Measurements from ENCODE around the gene STRN3. TPM values are rescaled to one million over a fixed set of nuclear protein-coding genes. Genes with fewer than 3 reads are reported as not detected.
A peak's percentile ranks its signal among the peaks of the same experiment; 100 is the strongest.
"Not testable (repeated sequence)": the region's sequence is repeated elsewhere in the genome, so short reads cannot be mapped to it uniquely, and the experiment has no call there.

Gene STRN3
- total RNA-seq, 2 donors from 2014 or later = 22.5 to 25.9 TPM

DNA sequence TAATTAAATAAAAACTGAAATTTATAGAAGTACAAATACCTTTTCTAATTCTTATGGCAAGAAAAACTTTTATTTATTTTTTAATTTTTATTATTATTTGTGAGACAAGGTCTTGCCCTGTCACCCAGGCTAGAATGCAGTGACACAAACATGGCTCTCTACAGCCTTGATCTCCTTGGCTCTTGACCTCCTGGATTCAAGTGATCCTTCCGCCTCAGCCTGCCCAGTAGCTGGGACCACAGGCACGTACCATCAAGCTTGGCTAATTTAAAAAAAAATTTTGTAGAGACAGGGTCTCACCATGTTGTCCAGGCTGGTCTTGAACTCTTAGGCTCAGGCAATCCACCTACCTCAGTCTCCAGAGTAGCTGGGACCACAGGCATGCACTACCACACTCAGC lies 104.4 kb downstream of the STRN3 start:
- no peaks in the 10 kb centered on the region for H3K36me3 Mint-ChIP-seq
- no peak for ATAC-seq

DNA sequence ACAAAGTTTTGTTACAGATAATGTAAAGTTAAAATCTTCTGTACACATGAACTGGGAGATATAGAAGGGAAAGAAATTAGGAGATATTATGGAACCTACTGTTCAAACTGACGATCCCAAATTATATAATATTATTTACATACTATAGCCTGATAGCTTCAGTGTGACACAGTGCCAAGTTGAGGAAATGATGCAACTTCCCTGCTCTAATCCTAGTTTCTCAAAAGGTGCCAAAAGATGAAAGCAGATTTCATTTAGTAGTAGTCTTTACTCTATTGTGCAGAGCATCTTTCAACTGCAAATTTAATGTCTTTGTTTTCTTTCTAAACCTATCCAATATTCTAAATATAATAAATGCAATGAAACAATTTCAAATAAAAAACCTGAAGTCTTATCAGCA lies 104.9 kb downstream of the STRN3 start:
- Mint-ChIP-seq H3K36me3 (no peaks in the 10 kb centered on the region), H3K9me3 (no peaks in the 10 kb centered on the region), H3K27ac (no peak overlapping the region)
- DNase-seq (ENCODE audit: low spot score in 2 of 2) (no peak), ATAC-seq (no peak)

More for the DNA sequence above, 104.4 kb downstream of the STRN3 start:
- H3K9me3 Mint-ChIP-seq = no peaks in the 10 kb centered on the region
- DNase-seq (ENCODE audit: low spot score in 2 of 2) = no peak
- H3K27ac Mint-ChIP-seq = no peak overlapping the region

DNA sequence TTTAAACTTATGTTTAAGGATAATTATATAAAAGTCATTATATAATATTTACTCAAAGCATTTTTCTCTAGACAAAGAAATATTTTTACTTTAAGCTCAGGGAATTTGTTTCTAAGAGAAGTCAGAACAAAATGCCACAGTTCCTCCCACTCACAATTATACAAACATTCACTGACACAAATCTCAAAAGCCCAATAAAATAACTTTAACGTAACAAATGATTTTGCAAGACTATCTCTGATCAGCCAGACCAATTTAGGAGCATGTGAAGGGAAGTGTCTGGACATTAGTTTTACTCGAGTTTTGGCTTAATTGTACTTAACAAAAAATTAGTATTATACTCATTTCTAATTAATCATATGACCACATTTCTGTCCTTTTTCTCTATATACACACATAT lies 110.6 kb downstream of the STRN3 start:
- Mint-ChIP-seq H3K27ac (no peak overlapping the region), H3K9me3 (no peaks in the 10 kb centered on the region), H3K36me3 (no peaks in the 10 kb centered on the region)
- DNase-seq (ENCODE audit: low spot score in 2 of 2) = no peak
- ATAC-seq = no peak

DNA sequence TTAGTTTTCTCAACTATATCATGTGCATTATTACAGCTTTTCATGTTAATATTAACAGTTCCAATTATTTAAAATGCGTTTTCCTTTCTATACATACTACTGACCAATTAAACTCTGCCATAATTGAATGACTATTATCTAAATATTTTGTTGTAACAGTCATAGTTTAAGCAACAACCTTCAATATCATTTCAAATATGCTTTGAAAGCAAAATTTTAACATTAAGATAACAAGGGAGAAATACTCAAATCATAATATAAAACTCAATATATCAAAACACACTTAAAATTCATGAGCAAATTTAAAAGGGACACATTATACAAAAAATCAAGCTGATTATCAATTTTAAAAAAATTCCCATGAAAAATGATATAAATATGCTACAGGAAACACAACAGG lies 111.4 kb downstream of the STRN3 start:
- Mint-ChIP-seq H3K27ac (no peak overlapping the region), H3K36me3 (no peaks in the 10 kb centered on the region), H3K9me3 (no peaks in the 10 kb centered on the region)
- ATAC-seq (no peak), DNase-seq (ENCODE audit: low spot score in 2 of 2) (no peak)

DNA sequence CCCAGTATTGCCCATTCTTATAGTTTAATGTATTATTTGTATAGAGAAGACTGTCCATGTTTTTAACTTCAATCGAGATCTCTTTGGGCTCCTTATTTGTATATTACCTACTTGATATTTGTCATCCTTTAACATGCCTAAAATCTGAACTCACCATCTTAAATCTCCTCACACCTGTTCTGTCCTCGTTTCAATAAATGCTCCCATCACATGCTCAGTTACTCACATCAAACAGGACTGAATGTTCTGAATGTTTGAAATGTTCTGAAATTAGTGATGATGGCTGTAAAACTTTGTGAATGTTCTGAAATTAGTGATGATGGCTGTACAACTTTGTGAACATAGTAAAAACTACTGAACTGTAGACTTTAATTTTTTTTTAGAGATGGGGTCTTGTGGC lies 117.4 kb downstream of the STRN3 start:
- Mint-ChIP-seq H3K9me3 (no peaks in the 10 kb centered on the region), H3K27ac (no peak overlapping the region), H3K36me3 (no peaks in the 10 kb centered on the region)
- ATAC-seq (no peak), DNase-seq (ENCODE audit: low spot score in 2 of 2) (no peak)

DNA sequence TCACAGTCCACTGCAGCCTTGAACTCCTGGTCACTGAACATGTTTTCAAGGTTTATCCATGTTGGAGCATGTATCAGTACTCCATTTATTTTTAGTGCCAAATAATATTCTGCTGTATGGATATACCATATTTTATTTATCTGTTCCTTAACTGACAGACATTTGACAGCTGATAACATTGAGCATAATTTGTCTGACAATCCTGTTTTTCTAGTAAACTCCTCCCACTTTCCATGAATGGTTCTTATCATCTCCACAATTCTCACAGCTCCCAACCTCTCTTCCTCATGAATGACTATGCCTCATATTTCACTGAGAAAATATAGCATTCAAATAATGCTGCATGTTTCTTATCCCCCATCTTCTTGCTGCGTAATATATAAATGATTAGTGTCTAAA lies 118.5 kb downstream of the STRN3 start:
- Mint-ChIP-seq H3K9me3 (no peaks in the 10 kb centered on the region), H3K27ac (no peak overlapping the region), H3K36me3 (no peaks in the 10 kb centered on the region)
- DNase-seq (ENCODE audit: low spot score in 2 of 2) = no peak
- ATAC-seq = no peak

GRCh38 chr14:30906752-30907658 lies 119.2 kb downstream of the STRN3 start:
- DNase-seq (ENCODE audit: low spot score in 2 of 2) (no peak), ATAC-seq (no peak)
- Mint-ChIP-seq H3K36me3 (no peaks in the 10 kb centered on the region), H3K27ac (no peak overlapping the region), H3K9me3 (no peaks in the 10 kb centered on the region)

- H3K9me3 Mint-ChIP-seq = no peaks in the 10 kb centered on the region
- DNase-seq (ENCODE audit: low spot score in 2 of 2) (no peak), ATAC-seq (no peak)
- no peaks in the 10 kb centered on the region for H3K36me3 Mint-ChIP-seq
- H3K27ac Mint-ChIP-seq = peak overlapping the region in 1 of 2 donors; percentile 12
Observed at GRCh38 chr14:30903285-30904124, 122.7 kb downstream of the STRN3 start.

- H3K27ac Mint-ChIP-seq; H3K36me3 Mint-ChIP-seq; ATAC-seq; DNase-seq (ENCODE audit: low spot score in 2 of 2); H3K9me3 Mint-ChIP-seq: not testable (repeated sequence)
Observed at GRCh38 chr14:30897121-30897520, 129.1 kb downstream of the STRN3 start.

DNA sequence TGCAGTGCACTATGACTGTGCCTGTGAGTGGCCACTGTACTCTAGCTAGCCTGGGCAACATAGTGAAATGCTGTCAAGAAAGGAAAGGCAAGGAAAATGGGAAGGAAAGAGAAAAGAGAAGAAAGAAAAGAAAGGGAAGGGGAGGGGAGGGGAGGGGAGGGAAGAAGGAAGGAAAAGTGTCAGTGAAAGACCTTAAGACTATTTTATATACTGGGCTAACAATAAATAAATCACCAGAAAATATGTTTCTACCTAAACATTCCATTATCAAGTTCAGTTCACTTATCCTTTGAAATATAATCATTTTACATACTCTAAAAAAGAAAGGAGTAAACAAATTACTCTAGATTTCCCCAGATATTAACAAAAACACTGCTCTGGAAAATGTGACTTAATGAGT lies 129.7 kb downstream of the STRN3 start:
- ATAC-seq (no peak), DNase-seq (ENCODE audit: low spot score in 2 of 2) (no peak)
- no peaks in the 10 kb centered on the region for H3K36me3 Mint-ChIP-seq
- no peaks in the 10 kb centered on the region for H3K9me3 Mint-ChIP-seq
- peak overlapping the region; percentile 36 to 65 for H3K27ac Mint-ChIP-seq

DNA sequence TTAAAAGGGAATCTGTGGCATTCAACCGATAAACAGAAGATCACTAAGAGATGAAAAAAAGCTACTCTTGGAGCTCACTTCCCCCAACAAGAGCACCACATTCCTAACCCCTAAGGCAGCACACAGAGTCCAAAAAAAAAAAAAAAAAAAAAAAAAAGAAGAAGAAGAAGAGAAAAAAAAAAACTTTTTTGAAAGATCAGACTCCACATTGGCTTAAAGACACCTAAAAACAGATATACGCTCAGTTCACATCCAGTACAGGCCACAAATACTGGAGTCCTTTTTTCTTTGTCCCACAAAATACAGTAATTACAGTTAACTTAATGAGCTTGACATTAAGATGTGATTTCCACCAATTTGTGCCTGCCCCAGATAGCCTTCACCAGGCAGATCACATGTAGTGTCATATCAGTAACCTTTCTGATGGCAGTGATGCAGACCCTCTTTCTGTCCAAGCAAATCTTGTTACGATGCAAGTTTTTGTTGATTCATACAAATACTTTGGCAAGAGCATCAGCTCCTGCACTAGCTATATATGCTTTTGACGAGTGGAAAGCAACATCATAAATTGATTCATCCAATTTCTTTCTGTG lies 131.2 kb downstream of the STRN3 start:
- Mint-ChIP-seq H3K9me3 (no peaks in the 10 kb centered on the region), H3K27ac (no peak overlapping the region), H3K36me3 (no peaks in the 10 kb centered on the region)
- ATAC-seq (no peak), DNase-seq (ENCODE audit: low spot score in 2 of 2) (no peak)

DNA sequence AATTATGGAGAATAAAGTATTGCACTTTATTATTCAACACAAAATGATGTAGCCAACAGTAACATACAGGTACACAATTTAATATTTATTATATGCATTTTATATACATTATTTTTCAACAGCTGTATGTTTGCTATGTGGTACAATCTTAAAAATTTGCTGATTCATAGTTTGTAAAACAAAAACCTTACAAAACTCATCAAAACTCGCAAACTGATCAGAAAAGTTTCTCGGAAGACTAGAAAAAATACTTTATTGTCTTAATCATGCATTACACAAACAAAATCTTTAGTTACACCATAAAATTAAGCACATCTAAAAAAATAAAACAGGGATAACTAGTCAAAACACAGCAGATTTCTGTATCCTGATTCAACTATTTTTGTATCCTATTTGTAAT lies 132.4 kb downstream of the STRN3 start:
- ATAC-seq (no peak), DNase-seq (ENCODE audit: low spot score in 2 of 2) (no peak)
- H3K9me3 Mint-ChIP-seq = no peaks in the 10 kb centered on the region
- H3K27ac Mint-ChIP-seq = no peak overlapping the region
- no peaks in the 10 kb centered on the region for H3K36me3 Mint-ChIP-seq

DNA sequence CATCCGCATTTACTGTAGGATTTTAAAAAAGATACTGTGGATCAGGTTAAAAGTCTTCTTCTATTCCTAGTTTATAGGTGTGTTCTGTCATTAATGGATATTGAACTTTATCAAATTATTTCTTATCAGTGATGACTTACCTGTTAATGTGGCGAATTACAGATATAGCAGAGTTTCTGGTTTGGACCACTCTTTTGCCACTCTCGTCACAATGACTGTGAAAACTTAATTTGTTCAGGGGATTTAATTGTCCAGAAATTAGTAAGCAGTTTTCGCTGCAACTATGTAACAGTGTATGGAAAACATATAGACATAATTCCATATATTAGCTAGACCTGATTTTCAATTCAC lies 137.0 kb downstream of the STRN3 start:
- ATAC-seq = no peak
- H3K36me3 Mint-ChIP-seq = no peaks in the 10 kb centered on the region
- no peaks in the 10 kb centered on the region for H3K9me3 Mint-ChIP-seq
- no peak for DNase-seq (ENCODE audit: low spot score in 2 of 2)
- H3K27ac Mint-ChIP-seq = no peak overlapping the region

DNA sequence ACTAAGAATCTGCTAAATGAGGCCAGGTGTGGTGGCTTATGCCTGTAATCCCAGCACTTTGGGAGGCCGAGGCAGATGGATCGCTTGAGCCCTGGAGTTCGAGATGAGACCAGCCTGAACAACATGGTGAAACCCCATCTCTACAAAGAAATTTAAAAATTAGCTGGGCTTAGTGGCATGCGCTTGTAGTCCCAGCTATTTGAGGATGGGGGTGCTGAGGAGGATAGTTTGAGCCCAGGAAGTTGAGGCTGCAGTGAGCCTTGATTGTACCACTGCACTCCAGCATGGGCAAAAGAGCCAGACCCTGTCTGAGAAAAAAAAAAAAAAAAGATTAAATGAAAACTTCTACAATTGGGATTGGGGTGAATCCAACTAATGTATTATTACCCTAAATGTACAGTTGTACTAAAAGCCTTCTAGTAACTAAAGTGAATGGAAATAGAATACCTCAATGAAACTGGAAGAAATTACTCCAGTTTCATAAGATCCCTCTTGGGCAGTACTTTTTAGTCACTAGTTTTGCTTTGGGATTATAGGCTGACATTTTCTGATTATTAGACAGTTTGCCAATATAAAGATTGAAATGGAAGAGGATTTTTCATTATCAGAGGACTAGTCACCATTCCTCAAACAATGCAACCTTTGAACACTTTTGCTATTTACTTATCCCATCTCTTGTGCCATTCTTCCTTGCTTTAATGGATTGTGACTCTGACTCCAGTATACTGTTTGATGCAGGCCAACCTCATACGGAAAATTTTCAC lies 137.5 kb downstream of the STRN3 start:
- H3K36me3 Mint-ChIP-seq = no peaks in the 10 kb centered on the region
- no peak overlapping the region for H3K27ac Mint-ChIP-seq
- no peaks in the 10 kb centered on the region for H3K9me3 Mint-ChIP-seq
- no peak for DNase-seq (ENCODE audit: low spot score in 2 of 2)
- ATAC-seq = no peak

- Mint-ChIP-seq H3K9me3 (no peaks in the 10 kb centered on the region), H3K36me3 (no peaks in the 10 kb centered on the region), H3K27ac (no peak overlapping the region)
- DNase-seq (ENCODE audit: low spot score in 2 of 2) = no peak
- ATAC-seq = no peak
Observed at GRCh38 chr14:30885840-30886740, 140.1 kb downstream of the STRN3 start.

- H3K36me3 Mint-ChIP-seq = no peaks in the 10 kb centered on the region
- no peaks in the 10 kb centered on the region for H3K9me3 Mint-ChIP-seq
- ATAC-seq (no peak), DNase-seq (ENCODE audit: low spot score in 2 of 2) (no peak)
- H3K27ac Mint-ChIP-seq = peak overlapping the region in 1 of 2 donors; percentile 13
Observed at GRCh38 chr14:30884901-30885300, 141.3 kb downstream of the STRN3 start.

Data from activated naive CD4-positive, alpha-beta T cell treated with anti-CD3 and anti-CD28 coated beads, Interleukin-2, amount 50 U/mL, for 72 hours (primary cell).